Activated T-helper 1 cell treated with anti-CD3 and anti-CD28 coated beads, Interleukin-12 subunit alpha, Interleukin-12 subunit beta, Interleukin-2, Interleukin-4 antibody, amounts not matched to agents 30 ng/mL and 10 ng/mL and 1 ng/mL, durations not matched to agents 14 hours and 24 hours and 36 hours (primary cell): Measurements from ENCODE around the gene HHIP. TPM values are rescaled to one million over a fixed set of nuclear protein-coding genes. Genes with fewer than 3 reads are reported as not detected.
"Not testable (repeated sequence)": the region's sequence is repeated elsewhere in the genome, so short reads cannot be mapped to it uniquely, and the experiment has no call there.

Experiments used
- DNase-seq: peaks from one replicate; pipeline ENCODE4 v3.0.0; 2021; ENCODE audit warnings: low spot score
- H3K27ac Mint-ChIP-seq: one replicate; pipeline ENCODE4 v1.8.0; 2021; ENCODE audit warnings: mild to moderate bottlenecking, mixed read lengths
- H3K27me3 Mint-ChIP-seq: one replicate; pipeline ENCODE4 v1.8.0; 2022; ENCODE audit warnings: mild to moderate bottlenecking, moderate library complexity, mixed read lengths; ENCODE audit not compliant: insufficient read depth
- H3K36me3 Mint-ChIP-seq: one replicate; pipeline ENCODE4 v1.8.0; 2021; ENCODE audit warnings: low read depth, mixed read lengths
- H3K4me1 Mint-ChIP-seq: one replicate; pipeline ENCODE4 v1.8.0; 2021; ENCODE audit warnings: low read depth, mixed read lengths
- H3K4me3 Mint-ChIP-seq: one replicate; pipeline ENCODE4 v1.8.0; 2021; ENCODE audit warnings: mild to moderate bottlenecking, moderate library complexity, mixed read lengths
- H3K9me3 Mint-ChIP-seq: one replicate; pipeline ENCODE4 v1.8.0; 2021; ENCODE audit warnings: mixed read lengths
- intact Hi-C: fragments of 100-400 bp; cut with micrococcal nuclease; formaldehyde crosslinking; loops from one replicate; pipeline ENCODE4 v1.15.1; 2024
- total RNA-seq: library from RNA; stranded (reverse); gene quantifications from 2 replicates; pipeline ENCODE4 v1.2.3, GENCODE V29; 2022

HHIP gene
- total RNA-seq, 1 donor from 2014 or later, result not detected

- H3K4me3 Mint-ChIP-seq, result no peak overlapping the region
- DNase-seq, result no peak
- no peaks in the 10 kb centered on the region for H3K9me3 Mint-ChIP-seq
- no peaks in the 10 kb centered on the region for H3K36me3 Mint-ChIP-seq
- no peak overlapping the region for H3K27ac Mint-ChIP-seq
- H3K27me3 Mint-ChIP-seq, result no peaks in the 10 kb centered on the region
- intact Hi-C loops, result no loop called here
- H3K4me1 Mint-ChIP-seq, result no peaks in the 10 kb centered on the region
Observed at GRCh38 chr4:144754562-144755410, 108.8 kb downstream of the HHIP start.

- Mint-ChIP-seq H3K4me1 (no peaks in the 10 kb centered on the region), H3K36me3 (no peaks in the 10 kb centered on the region), H3K27ac (no peak overlapping the region), H3K4me3 (no peak overlapping the region), H3K27me3 (no peaks in the 10 kb centered on the region), H3K9me3 (no peaks in the 10 kb centered on the region)
- no peak for DNase-seq
- intact Hi-C loops, result no loop called here
Observed at GRCh38 chr4:144757969-144758368, 112.0 kb downstream of the HHIP start.

- intact Hi-C loops, H3K4me1 Mint-ChIP-seq, H3K4me3 Mint-ChIP-seq, H3K27me3 Mint-ChIP-seq, H3K36me3 Mint-ChIP-seq, H3K9me3 Mint-ChIP-seq, H3K27ac Mint-ChIP-seq, DNase-seq: not testable (repeated sequence)
Observed at GRCh38 chr4:144768809-144769208, 122.9 kb downstream of the HHIP start.

GRCh38 chr4:144778364-144778763 is 132.4 kb downstream of the HHIP start:
- H3K36me3 Mint-ChIP-seq, result no peaks in the 10 kb centered on the region
- H3K9me3 Mint-ChIP-seq, result no peaks in the 10 kb centered on the region
- no peaks in the 10 kb centered on the region for H3K27me3 Mint-ChIP-seq
- intact Hi-C loops, result no loop called here
- H3K27ac Mint-ChIP-seq, result no peak overlapping the region
- no peak overlapping the region for H3K4me3 Mint-ChIP-seq
- no peaks in the 10 kb centered on the region for H3K4me1 Mint-ChIP-seq
- DNase-seq, result no peak

GRCh38 chr4:144782345-144782744 is 136.4 kb downstream of the HHIP start:
- Mint-ChIP-seq H3K4me1 (no peaks in the 10 kb centered on the region), H3K4me3 (no peak overlapping the region), H3K36me3 (no peaks in the 10 kb centered on the region), H3K27me3 (no peaks in the 10 kb centered on the region), H3K27ac (no peak overlapping the region), H3K9me3 (no peaks in the 10 kb centered on the region)
- intact Hi-C loops, result no loop called here
- DNase-seq, result no peak

- Mint-ChIP-seq H3K9me3 (no peaks in the 10 kb centered on the region), H3K4me3 (no peak overlapping the region), H3K27ac (no peak overlapping the region), H3K36me3 (no peaks in the 10 kb centered on the region), H3K4me1 (no peaks in the 10 kb centered on the region), H3K27me3 (no peaks in the 10 kb centered on the region)
- no peak for DNase-seq
- intact Hi-C loops, result no loop called here
Observed at GRCh38 chr4:144785961-144786360, 140.0 kb downstream of the HHIP start.

GRCh38 chr4:144787365-144788258 is 141.7 kb downstream of the HHIP start:
- H3K9me3 Mint-ChIP-seq, result no peaks in the 10 kb centered on the region
- no peak overlapping the region for H3K4me3 Mint-ChIP-seq
- intact Hi-C loops, result loop anchor here (1.0 to 2.0 kb wide), 2 partner anchors 273 to 613 kb away; no protein-coding TSS in a partner anchor

GRCh38 chr4:144788469-144788868 is 142.5 kb downstream of the HHIP start:
- Mint-ChIP-seq H3K27ac (no peak overlapping the region), H3K4me1 (no peaks in the 10 kb centered on the region), H3K4me3 (no peak overlapping the region), H3K36me3 (no peaks in the 10 kb centered on the region), H3K9me3 (no peaks in the 10 kb centered on the region), H3K27me3 (no peaks in the 10 kb centered on the region)
- intact Hi-C loops, result loop anchor here (2.0 kb wide), 1 partner anchor 272 kb away; no protein-coding TSS in a partner anchor
- DNase-seq, result no peak

More at GRCh38 chr4:144787365-144788258, 141.7 kb downstream of the HHIP start:
- Mint-ChIP-seq H3K27me3 (no peaks in the 10 kb centered on the region), H3K4me1 (no peaks in the 10 kb centered on the region), H3K36me3 (no peaks in the 10 kb centered on the region), H3K27ac (no peak overlapping the region)
- no peak for DNase-seq

- H3K9me3 Mint-ChIP-seq, DNase-seq, H3K4me3 Mint-ChIP-seq, intact Hi-C loops, H3K27ac Mint-ChIP-seq, H3K36me3 Mint-ChIP-seq, H3K27me3 Mint-ChIP-seq, H3K4me1 Mint-ChIP-seq: not testable (repeated sequence)
Observed at GRCh38 chr4:144791933-144792332, 146.0 kb downstream of the HHIP start.
